Measurements from ENCODE around the gene CPE. TPM values are rescaled to one million over a fixed set of nuclear protein-coding genes. Genes with fewer than 3 reads are reported as not detected.

The CPE gene
- polyA plus RNA-seq (2011; rRNA removed): 0.33 and 0.44 TPM in 2 replicates
- 0.14 TPM in 1 of 2 replicates, not detected in the other for polyA minus RNA-seq (2011; rRNA and poly(A)+ RNA removed)

DNA sequence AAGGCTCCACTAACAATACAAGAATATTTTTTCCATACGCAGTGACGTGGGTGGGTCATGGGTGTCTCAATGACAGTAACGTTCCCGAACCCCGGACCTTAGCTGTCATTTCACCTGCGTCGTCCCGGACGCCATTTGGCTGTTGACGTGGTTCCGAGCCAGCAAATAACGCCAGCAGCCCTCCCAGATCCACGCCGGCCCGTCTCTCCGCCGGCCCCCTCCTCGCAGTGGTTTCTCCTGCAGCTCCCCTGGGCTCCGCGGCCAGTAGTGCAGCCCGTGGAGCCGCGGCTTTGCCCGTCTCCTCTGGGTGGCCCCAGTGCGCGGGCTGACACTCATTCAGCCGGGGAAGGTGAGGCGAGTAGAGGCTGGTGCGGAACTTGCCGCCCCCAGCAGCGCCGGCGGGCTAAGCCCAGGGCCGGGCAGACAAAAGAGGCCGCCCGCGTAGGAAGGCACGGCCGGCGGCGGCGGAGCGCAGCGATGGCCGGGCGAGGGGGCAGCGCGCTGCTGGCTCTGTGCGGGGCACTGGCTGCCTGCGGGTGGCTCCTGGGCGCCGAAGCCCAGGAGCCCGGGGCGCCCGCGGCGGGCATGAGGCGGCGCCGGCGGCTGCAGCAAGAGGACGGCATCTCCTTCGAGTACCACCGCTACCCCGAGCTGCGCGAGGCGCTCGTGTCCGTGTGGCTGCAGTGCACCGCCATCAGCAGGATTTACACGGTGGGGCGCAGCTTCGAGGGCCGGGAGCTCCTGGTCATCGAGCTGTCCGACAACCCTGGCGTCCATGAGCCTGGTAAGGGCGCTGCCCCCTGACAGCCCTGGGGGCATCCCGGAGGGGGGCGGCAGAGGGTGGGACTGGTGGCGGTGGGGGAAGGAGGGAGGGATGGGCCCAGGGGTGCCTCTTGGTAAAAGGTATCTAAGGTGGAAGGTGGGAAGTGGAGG is at the start of gene CPE:
Gene CPE (plus strand): TSS at position 264 of the 933 bp plus-strand sequence. CDS start 214 bp downstream, at position 478.
- Histone ChIP-seq H3K36me3 (ENCODE audit: control insufficient read depth, insufficient read depth, low read length) (no peaks in the 10 kb centered on the region), H3K4me3 (ENCODE audit: low read depth, low read length) (peak within 1 kb of the TSS; percentile 43), H3K27me3 (ENCODE audit: control insufficient read depth, insufficient read depth, low read length) (peaks cover 8% of the 10 kb centered on the region)
- POLR2A ChIA-PET: no interaction called here
- CTCF ChIA-PET: interaction anchor here (1.1 to 1.7 kb wide), 4 partner anchors 13 to 48 kb away, joined by 4 read pairs; no protein-coding TSS in a partner anchor
- TF ChIP-seq, protein P1, sequence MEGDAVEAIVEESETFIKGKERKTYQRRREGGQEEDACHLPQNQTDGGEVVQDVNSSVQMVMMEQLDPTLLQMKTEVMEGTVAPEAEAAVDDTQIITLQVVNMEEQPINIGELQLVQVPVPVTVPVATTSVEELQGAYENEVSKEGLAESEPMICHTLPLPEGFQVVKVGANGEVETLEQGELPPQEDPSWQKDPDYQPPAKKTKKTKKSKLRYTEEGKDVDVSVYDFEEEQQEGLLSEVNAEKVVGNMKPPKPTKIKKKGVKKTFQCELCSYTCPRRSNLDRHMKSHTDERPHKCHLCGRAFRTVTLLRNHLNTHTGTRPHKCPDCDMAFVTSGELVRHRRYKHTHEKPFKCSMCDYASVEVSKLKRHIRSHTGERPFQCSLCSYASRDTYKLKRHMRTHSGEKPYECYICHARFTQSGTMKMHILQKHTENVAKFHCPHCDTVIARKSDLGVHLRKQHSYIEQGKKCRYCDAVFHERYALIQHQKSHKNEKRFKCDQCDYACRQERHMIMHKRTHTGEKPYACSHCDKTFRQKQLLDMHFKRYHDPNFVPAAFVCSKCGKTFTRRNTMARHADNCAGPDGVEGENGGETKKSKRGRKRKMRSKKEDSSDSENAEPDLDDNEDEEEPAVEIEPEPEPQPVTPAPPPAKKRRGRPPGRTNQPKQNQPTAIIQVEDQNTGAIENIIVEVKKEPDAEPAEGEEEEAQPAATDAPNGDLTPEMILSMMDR (IDR thresholded peaks at IDR 0.05; ENCODE audit: insufficient read depth, low read depth, low read length): peak; percentile 56
- DNase-seq (ENCODE audit: low read depth): no peak

DNA sequence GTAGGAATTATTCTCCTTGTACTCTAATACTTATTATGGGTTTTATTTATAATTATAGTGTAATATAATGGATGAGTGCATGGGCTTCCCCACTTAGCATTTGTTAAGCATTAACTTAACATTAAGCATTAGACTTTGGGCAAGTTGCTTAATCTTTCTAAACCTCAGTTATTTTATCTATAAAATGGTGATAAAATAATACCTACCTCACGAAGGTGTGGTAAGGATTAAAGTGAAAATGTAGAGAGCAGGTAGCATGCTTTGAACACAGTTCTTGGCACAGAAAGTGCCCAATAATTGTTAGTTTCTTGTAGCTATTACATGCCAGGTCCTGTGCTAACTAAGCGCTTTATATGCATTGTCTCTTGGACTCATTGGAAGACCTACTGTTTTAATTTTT is 48.7 kb upstream of the CPE start:
- CTCF ChIA-PET: interaction anchor here (1.0 kb wide), 1 partner anchor 29 kb away, joined by 3 read pairs; no protein-coding TSS in a partner anchor
- no peaks in the 10 kb centered on the region for H3K36me3 ChIP-seq (ENCODE audit: control insufficient read depth, insufficient read depth, low read length)
- TF ChIP-seq, protein P1 (IDR thresholded peaks at IDR 0.05; ENCODE audit: insufficient read depth, low read depth, low read length): no peak
- no peak for DNase-seq (ENCODE audit: low read depth)
- H3K4me3 ChIP-seq (ENCODE audit: low read depth, low read length): no peak overlapping the region
- no peaks in the 10 kb centered on the region for H3K27me3 ChIP-seq (ENCODE audit: control insufficient read depth, insufficient read depth, low read length)
- POLR2A ChIA-PET: interaction anchor here (0.6 kb wide), 2 partner anchors 17 to 46 kb away, joined by 3 to 12 read pairs; no protein-coding TSS in a partner anchor

DNA sequence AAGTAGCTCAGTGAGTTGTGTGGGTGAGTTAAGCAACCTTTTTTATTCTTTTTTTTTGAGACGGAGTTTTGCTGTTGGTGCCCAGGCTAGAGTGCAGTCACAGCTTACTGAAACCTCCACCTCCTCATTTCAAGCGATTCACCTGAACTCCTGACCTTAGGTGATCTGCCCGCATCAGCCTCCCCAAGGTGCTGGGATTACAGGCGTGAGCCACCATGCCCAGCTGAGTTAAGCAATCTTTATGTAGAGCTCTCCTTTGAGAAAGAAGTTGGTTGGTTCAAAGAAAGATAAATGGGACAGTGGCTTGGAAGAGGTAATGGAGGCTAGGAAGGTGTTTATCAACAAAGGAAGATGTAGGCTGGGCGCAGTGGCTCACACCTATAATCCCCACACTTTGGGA is 48.1 kb upstream of the CPE start:
- no peak for DNase-seq (ENCODE audit: low read depth)
- H3K27me3 ChIP-seq (ENCODE audit: control insufficient read depth, insufficient read depth, low read length): no peaks in the 10 kb centered on the region
- H3K4me3 ChIP-seq (ENCODE audit: low read depth, low read length): no peak overlapping the region
- TF ChIP-seq, protein P1 (IDR thresholded peaks at IDR 0.05; ENCODE audit: insufficient read depth, low read depth, low read length): no peak
- no peaks in the 10 kb centered on the region for H3K36me3 ChIP-seq (ENCODE audit: control insufficient read depth, insufficient read depth, low read length)
- ChIA-PET CTCF (interaction anchor here (0.9 to 1.0 kb wide), 2 partner anchors 28 to 49 kb away, joined by 3 to 4 read pairs; partner anchors contain the start of gene CPE), POLR2A (no interaction called here)

DNA sequence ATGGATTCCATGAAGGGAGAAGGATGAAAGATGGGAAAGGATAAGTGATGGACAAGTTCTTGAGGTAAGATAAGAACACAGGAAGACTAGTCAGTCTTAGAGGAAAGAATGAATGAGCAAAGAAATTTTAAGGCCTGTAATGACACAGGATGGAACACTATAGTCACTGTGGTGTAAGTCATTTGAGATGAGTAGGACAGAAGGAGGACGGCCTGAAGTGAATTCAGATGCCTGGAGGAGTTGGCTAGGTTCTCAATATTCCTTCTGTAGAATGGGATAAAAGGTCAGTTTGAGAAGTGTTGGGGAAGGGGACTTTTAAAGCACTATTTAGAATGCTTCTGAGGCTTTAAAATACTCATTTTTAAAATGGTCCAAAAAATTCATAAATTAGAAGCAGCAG is 47.4 kb upstream of the CPE start:
- ChIA-PET CTCF (interaction anchor here (0.9 kb wide), 1 partner anchor 48 kb away, joined by 4 read pairs; the partner anchor contains the start of gene CPE), POLR2A (no interaction called here)
- no peak for DNase-seq (ENCODE audit: low read depth)
- Histone ChIP-seq H3K36me3 (ENCODE audit: control insufficient read depth, insufficient read depth, low read length) (no peaks in the 10 kb centered on the region), H3K27me3 (ENCODE audit: control insufficient read depth, insufficient read depth, low read length) (no peaks in the 10 kb centered on the region), H3K4me3 (ENCODE audit: low read depth, low read length) (no peak overlapping the region)
- TF ChIP-seq, protein P1 (IDR thresholded peaks at IDR 0.05; ENCODE audit: insufficient read depth, low read depth, low read length): no peak

DNA sequence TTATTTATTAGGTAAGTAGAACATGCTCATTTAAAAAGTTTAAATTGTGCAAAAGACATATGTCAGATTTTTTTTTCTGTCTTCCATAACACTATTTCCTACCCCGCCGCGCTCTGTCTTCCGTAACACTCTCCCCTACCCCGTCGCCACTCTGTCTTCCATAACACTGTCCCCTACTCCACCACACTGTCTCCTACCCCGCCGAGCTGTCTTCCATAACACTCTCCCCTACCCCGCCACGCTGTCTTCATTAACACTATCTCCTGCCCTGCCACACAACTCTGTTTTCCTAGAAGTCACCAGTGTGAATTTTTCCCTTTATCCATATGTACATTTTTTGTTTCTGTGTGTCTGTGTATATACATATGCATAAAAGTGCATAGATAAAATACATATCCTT is 47.0 kb upstream of the CPE start:
- Histone ChIP-seq H3K4me3 (ENCODE audit: low read depth, low read length) (no peak overlapping the region), H3K36me3 (ENCODE audit: control insufficient read depth, insufficient read depth, low read length) (no peaks in the 10 kb centered on the region; the same call in 1 of the 2 replicates), H3K27me3 (ENCODE audit: control insufficient read depth, insufficient read depth, low read length) (no peaks in the 10 kb centered on the region)
- ChIA-PET CTCF (interaction anchor here (0.9 kb wide), 1 partner anchor 47 kb away, joined by 4 read pairs; the partner anchor contains the start of gene CPE), POLR2A (no interaction called here)
- TF ChIP-seq, protein P1 (IDR thresholded peaks at IDR 0.05; ENCODE audit: insufficient read depth, low read depth, low read length): no peak
- DNase-seq (ENCODE audit: low read depth): no peak

Measured in BJ (cell line).